ENCODE data around the gene DNAH17.

The DNAH17 gene

DNA sequence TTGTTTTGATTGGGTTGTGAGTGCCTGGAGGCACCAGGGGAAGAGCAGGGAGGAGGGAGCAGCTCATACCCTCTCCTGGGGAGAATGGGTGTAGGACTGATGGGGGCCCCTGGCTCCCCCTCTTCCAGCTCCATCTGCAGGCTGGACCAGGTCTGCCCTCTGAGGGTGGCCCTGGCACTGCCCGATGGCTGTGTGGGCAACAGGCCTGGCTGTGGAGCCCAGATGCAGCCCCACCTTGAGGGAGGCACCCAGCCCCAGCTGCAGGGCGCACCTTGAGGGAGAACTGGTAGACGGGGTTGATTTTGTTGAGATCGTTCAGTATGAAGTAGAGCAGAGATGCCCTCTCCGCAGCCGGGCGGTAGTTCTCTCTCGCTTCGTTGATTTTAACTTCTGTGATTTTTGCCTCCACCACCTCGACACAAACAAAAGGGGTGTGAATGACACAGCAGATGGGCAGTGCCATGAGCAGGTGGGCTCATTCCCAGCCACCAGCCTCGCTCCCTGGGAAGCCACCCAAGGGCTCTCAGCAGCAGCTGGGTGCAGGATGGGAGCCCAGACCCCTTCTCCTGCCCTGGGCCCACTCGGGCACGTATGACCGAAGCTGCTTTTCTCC, 127.1 kb downstream of the DNAH17 start:
- no peak for DNase-seq

DNA sequence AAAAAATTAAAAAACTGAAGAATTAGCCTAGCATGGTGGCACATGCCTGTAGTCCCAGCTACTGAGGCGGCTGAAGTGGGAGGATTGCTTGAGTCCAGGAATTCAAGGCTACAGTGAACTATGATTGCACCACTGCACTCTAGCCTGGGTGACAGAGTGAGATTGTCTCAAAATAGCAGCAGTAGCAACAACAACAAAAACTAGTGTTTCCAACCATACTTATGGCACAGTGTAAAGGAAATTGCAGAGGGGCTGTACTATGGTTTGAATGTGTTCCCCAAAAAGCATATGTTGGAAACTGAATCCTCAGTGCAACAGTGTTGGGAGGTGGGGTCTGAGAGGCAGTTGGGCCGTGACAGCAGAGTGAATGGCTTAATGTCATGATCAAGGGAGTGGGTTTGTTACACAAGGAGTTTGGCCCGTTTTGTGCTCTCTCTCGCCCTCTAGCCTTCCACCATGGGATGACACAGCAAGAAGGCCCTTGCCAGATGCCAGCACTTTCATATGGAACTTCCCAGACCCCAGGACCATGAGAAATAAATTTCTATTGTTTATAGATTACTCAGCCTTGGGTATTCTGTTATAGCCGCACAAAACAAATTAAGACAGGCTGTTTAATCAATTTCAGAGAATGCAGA, 128.7 kb downstream of the DNAH17 start:
- no peak for DNase-seq

DNA sequence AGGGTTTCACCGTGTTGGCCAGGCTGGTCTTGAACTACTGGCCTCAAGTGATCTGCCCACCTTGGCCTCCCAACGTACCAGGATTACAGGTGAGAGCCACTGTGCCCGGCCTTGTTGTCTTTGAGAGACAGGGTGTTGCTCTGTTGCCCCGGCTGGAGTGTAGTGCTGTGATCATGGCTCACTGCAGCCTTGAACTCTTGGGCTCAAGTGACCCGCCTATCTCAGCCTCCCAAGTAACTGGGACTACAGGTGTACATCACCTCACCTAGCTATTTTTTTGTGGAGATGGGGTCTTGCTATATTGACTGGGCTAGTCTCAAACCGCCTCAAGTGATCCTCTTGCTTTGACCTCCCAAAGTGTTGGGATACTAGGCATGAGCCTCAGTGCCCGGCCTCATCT, 130.4 kb downstream of the DNAH17 start:
- no peak for DNase-seq

DNA sequence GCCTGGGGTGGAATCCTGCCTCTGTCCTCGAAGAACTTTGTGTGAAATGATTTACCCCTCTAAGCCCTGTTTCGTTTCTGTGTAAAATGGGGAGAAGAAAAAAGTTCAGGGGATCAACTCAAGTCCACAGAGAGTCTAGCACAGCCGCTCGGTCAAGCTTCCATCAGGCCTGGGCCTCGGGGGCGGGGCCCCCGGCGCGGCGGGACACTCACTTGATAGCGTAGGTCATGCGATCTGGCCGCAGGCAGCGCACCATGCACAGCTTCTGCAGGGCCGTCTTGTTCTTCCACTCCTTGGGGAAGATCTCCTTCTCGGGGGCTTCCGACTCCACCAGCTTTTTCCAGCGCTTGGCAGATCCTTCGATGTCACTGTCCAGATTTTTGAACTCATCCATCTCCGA, 132.8 kb downstream of the DNAH17 start:
- no peak for DNase-seq

DNA sequence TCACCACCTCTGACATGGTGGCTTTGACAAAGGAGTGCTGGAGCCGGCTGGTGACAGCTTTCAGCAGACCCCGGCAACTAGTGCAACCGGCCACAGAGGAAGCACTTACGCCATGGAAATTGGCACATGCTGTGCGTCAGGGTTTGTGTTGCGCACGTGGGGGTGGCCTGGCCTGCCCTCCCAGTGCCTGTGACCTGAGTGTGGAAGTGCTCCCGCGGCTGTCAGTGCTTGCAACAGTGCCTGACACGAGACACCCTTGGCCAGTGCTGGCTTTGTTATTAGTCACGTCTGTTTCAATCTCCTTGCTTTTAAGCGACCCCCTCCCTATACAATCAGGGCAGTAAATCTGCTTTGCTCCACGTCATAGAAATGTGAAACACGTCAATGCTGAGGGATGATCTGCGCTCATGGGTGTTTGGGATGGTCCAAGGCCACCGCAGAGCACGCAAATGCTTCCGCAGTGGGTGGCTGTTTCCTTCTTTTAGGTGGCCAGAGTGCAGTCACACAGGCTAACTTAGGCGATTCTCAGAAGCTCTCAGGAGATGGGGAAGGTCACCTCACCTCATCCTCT, 134.5 kb downstream of the DNAH17 start:
- no peak for DNase-seq

DNA sequence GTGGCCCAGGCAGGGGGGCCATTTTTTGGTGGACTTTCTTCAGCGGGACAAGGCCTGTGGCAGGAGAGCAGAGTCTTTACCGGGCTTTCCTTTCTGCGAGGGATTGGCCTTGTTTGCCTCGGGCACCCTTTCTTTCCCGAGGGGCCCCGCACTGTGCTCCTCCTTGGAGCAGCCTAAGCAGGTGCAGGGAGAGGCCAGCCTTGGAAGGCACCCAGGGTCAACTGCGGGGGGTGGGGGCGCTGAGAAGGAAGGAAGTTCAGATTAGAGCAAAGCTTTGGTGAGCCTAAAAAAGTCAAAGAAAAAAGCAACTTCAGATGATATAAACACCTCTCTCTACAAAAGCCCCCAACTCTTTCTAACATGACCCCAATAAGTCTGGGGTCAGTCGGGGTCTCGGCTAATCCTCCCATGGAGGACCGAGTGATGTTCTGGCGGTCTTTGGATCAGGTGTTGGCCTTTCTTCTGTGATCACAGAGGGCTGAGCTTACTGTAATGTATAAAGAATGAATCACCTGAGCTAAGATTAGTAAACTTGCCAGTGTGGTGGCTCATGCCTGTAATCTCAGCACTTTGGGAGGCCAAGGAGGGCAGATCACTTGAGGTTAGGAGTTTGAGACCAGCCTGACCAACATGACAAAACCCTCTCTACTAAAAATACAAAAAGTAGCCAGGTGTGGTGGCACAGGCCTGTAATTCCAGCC, 135.8 kb downstream of the DNAH17 start:
- no peak for DNase-seq

DNA sequence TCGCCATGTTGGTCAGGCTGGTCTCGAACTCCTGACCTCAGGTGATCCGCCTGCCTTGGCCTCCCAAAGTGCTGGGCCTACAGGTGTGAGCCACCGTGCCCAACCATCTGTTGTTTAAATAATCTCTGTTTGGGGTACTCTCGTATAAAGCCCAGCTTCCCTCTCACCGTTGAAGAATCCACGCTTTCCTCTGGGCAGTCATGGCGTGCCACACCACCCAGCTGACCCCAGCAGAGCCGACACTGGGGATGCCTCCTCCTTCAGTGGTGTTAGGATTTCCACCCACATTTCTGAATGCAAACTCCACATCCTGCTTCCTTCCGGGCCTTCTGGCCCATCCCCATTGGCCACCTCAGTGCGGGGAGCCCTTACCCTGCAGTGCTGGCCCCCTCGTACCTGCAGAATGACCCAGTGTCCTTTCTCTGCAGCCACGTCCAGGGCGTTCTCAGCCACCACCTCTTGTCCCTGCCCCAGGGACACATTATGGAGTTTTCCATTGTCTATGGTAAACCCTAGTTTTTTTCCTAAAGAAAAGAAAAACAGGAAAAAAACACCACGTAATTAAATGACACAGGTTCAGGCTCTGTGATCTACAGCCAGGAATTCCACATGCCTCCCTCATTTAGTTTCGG, 138.4 kb downstream of the DNAH17 start:
- DNase-seq, result no peak

DNA sequence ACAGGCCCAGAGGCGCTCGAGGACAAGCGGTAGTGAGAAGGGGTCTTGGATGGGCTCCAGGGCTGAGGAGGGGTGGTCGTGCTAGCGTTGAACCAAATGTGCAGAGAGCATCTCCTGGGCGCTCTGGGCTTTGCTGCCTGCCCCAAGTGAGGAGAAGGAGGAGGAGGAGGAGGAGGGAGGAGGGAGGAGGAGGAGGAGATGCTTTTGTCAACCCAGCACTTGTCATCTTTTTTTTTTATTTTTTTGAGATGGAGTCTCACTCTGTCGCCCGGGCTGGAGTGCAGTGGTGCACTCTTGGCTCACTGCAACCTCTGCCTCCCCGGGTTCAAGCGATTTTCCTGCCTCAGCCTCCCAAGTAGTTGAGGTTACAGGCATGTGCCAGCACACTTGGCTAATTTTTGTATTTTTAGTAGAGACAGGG, 138.9 kb downstream of the DNAH17 start:
- no peak for DNase-seq

DNA sequence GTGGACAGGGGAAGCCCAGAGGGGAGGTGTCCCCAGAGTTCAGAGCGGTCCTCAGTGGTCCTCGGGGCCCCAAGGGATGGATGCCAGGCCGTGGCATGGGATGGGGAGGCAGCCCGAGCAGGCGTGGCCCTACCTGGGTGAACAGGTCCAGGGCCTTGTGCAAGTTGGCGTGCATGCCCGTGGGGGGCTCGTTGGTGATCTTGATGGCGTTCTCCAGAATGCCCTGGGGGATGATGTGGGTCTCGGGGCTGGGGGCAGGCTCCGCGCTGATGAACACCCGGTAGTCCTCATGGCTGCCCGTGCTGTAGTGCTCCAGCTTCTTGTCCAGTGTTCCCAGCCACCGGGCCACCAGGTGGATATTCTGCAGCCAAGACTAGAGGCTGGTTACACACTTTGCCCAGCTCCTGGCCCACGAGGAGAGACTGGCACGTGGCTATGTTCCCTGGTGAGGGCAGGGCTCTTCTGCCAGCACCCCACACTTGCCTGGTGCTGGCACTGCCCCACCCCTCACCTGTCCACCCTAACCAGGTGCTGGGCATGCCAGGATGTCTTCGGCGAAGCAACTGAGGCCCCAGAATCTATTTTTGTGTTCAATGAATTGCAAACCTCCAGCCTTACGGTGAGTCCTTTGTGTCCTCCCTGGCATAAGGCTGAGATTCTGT, 139.6 kb downstream of the DNAH17 start:
- no peak for DNase-seq

DNA sequence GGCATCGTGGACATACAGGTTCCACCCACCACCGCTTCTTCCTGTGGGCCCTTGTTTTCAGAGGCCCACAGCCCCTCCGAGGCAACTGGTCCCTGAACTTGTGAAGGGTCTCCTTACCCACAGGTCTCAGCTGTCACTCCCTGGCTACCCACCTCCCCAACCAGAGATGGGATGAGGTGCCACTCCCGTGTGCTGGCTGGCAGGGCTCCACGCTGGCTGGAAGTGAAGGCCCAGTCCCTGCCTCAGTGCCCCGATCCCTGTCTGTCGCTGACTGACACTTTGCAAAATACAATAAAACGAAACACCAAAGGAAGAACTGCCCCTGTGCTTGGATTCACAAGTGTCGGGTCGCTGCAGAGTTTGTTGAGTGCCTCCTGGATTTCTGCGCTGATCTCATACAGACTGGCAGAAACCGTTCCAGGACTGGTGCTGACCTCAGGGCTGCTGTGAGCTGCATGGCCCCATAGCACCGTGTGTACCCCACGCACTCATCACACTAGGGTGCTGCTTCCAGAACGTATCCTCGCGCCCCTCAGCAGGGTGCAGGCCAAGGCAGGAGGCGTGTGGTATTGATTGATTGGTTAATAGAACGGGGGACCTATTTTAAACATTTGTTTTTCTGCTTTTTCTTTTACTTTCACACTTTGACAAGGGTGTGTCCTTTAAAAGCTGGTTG, 141.7 kb downstream of the DNAH17 start:
- no peak for DNase-seq

DNA sequence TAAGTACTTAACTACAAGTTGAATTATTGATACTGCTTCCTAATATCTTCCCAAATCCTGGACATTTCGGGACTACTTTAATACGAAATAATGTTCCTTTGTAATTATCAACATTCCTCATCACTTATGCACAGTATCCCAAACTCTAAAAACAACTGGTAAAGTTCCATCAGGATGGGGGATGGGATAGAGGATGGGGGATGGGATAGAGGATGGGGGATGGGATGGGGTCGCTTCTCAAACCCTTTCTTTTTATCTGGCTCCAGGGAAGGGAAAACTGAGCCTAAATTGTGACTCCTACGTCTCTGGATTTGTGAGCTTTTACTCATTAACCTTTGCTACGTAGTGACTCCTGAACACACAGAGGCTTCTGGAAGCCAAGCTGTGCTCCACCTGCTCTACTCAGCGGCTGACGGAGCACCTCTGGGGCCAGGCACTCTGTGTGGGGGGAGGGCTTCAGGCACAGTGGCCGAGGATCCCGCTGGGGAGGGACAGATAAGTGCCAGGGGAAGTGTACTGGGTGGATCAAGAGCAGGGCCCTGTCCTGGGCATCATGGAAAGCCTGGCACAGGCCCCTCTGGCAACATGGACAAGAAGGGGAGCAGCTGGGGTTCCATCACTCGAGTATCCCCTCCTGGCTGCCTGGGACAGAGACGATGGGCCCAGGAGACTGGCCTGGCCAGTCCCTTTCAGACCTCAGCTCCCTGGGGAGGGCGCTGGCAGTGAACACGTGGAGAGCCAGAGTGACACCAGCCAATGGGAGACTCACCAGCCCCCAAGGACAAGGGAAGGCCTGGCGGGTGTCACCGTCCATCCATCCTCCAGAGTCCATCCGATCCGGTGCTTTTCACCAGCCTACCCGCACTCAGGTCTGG, 142.5 kb downstream of the DNAH17 start:
- no peak for DNase-seq

DNA sequence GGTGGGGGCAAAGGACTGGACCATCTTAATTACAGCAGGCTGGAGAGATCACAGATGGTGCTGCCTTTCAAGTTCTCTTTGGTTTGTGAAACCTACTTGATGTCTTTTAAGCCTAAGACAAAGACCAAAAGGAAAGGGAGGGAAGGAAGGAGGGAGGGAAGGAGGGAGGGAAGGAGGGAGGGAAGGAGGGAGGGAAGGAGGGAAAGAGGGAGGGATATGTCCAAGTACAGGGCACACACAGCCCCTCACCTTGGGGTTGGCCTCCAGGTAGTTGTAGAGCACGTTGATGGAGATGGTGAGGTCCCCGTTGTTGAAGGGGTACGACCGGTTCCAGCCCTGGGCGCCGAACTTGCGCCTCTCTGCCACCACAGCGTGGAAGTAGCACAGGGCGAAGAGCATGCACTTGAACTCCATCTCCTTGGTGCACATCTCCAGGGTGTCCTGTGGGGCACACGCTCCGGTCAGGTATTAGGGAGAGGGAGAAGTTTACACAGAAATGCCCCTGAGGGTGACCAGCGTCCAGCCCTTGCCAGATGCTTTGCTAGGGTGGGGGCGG, 143.3 kb downstream of the DNAH17 start:
- no peak for DNase-seq

DNA sequence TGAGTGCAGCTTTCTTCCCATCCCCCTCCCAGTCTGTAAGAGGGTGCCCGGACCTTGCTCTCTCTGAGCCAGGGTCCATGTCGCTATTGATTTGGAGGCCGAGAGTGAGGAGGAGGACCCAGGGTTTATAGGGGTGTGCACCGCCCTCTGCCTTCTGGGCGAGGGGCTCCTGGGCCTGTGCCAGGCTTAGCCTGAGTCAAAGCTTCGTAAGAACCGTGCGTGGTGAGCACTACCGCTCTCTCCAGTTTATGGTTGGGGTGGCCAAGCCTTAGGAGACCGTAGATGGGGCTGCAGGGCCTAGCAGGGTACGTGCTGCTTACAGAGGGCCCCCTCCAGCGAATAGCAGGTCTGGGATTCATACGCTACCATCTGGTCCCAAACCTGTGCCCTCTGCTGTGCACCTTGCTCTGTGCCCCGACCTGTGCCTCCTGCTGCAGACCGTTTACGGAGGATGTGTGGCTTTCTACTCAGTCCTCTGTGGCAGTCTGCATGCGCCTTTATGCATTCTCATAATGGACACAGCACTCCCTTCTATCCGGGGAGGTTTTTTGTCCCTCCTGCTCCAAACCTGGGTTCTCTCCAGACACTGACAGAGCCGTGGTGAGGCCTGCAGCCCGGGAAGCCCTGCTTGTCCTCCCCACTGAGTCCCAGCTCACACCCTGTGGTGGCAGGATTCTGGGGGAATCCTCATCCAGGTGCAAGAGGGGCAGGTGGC, 144.0 kb downstream of the DNAH17 start:
- DNase-seq, result no peak

DNA sequence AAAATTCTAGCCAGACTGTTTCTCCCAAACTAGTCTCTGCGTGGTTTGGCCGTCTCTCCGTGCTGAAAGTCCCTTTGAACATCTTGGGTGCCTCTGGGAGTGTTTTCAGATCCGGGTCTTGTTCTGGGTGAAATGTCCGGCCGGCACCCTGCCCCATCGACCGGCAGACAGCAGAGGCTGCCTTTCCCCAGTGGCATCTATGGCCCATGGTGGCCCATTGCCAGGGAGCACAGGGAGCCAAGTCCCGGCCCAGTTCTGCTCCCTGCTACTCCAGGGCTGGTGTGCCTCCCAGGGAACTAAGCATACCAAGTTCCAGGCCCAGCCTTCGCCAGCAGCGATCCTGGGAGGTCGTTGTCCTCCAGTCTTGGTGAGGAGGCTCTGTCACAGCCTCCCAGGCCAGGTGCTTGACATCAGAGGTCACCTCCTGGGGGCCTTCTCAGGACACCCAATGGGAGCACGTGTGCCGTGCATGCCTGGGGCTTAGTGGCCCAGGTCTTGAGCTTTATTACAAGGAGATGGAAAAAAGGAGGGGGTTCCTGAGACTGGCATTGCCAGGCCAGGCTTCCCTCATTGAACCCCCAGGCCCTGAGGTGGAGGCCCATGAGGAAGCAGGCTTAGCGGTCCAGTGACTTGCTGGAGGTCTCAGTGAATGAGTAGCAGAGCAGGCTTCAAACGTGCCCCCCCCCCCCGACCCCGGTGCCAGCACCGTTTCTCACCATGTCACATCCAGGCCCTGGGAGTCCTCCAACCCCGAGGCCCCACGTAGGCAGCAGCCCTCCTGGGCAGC, 144.8 kb downstream of the DNAH17 start:
- no peak for DNase-seq

DNA sequence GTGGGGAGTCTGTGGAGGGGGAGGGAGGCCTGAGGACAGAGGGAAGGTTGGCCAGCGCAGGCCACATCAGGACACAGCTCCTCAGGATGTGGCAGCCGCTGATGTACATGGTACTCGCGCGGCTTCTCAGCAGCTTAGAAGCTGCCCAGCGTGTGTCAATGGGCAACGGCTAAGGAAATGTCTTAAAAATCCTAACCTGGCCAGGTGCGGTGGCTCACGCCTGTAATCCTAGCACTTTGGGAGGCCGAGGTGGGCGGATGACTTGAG, 145.6 kb downstream of the DNAH17 start:
- DNase-seq, result no peak

DNA sequence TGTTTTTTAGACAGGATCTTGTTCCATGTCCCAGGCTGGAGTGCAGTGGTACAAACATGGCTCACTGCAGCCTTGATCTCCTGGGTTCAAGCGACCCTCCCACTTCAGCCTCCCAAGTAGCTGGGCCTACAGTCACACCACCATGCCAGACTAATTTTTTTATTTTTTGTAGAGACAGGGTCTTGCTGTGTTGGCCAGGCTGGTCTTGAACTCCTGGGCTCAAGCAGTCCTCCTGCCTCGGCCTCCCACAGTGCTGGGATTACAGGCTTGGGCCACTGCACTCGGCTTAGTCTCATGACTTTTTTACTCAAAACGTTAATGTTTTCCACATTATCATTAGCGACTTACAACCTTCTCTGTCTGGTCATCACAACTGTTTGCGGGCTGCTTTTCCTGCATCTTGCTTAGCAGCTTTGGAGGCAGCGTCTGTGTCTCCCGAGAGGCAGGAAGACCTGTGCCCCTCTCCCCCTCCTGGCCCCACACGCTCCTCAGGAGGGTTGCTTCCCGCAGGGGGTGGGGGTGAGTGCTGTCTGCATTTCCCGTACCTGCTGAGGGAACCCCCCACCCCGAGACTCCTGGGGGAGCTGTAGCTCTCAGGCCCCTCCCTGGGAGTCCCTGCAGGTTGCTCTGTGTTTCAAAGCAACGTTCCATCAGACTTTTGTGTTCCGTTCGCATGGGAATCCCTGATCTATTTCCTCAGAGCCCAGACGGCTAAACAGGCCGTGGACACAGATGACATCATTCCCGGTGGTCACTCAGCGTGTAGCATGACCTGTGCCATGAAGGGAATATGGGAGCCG, 146.1 kb downstream of the DNAH17 start:
- no peak for DNase-seq

DNA sequence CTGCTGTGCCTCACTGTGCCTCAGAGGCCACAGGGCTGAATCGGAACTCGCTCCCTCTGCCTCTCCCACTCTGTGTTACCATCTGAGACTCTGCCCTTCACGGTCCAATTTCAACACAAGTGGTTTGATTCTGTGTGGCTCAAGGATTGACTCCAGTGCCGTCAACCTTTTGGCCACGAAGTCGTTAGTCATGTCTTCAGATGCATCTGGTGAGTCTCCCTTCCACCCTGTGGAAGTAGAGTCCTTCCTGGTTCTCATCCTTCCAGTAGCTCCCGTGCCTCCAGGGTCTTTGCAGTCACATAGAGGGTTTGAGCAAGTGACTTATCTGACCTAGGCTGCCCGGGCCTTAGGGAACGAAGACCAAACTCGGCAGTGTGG, 147.6 kb downstream of the DNAH17 start:
- no peak for DNase-seq

DNA sequence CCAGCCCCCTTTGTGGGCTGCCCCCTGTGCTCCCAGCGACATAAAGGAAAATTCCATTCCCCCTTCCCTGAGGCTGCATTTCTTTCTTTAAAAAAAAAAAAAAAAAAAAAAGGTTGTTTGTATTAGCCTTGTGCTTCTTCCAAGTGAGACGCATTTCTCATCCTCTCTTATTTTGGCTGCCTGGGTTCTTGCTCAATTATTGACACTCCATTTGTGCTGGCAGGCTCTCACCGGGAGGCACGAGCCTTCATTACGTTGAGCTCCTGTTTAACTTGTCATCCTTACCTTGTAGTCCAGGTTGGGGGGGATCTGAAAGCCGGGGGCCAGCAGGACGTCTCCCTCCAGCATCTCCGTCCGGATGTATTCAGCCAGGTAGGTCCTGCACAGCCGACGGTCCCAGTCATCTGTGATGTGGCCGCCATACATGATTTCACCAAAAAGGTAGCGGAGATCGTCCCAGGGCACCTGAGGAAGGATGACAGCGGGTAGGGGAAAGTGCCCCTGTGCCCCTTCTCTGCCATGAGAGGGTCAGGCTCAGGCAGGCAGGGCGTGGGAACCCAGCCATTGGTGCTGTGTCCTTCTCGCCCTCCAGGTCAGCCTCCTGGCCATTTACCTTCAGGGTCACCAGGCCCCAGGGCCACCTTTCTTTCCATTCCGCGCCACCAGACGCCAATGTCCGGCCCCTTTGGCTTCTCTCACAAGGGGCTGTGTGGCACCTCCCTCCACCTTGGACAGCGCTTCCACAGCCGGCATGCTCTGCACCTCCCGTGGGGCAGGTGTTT, 148.2 kb downstream of the DNAH17 start:
- DNase-seq, result no peak
